Spleen (tissue), 11 donors: ENCODE data around the gene FBXL4. TPM values are rescaled to one million over a fixed set of nuclear protein-coding genes. Genes with fewer than 3 reads are reported as not detected.

Experiments used
- DNase-seq: peaks from one replicate; pipeline ENCODE4 v3.0.0-alpha.2; 2020
- H3K27ac ChIP-seq, 8 donors: fragments of 200-600 bp; sonication (generic) in 7 of 8; 1 replicate in 4 of 8; 2 replicates in 4 of 8; pipeline versions ENCODE4 v1.5.0 to v1.8.0; 2016 to 2021; ENCODE audit warnings: inconsistent platforms in 4 of 8, mild to moderate bottlenecking in 4 of 8, moderate library complexity in 1 of 8
- H3K27me3 ChIP-seq, 7 donors: fragments of 200-600 bp; sonication (generic) in 6 of 7; replicated peaks in 1 of 7; 1 replicate in 4 of 7; 2 replicates in 3 of 7; pipeline versions ENCODE4 v1.5.0 to v1.8.0; 2016 to 2021; ENCODE audit warnings: inconsistent platforms in 3 of 7, mild to moderate bottlenecking in 1 of 7
- H3K36me3 ChIP-seq, 6 donors: fragments of 200-600 bp; sonication (generic) in 5 of 6; 1 replicate in 4 of 6; 2 replicates in 2 of 6; pipeline versions ENCODE4 v1.5.0 to v1.8.0; 2016 to 2021; ENCODE audit warnings: inconsistent platforms in 2 of 6
- H3K4me1 ChIP-seq, 6 donors: fragments of 200-600 bp; sonication (generic) in 5 of 6; 1 replicate in 3 of 6; 2 replicates in 3 of 6; pipeline versions ENCODE4 v1.5.0 to v1.8.0; 2016 to 2021; ENCODE audit warnings: inconsistent platforms in 3 of 6
- H3K4me3 ChIP-seq, 8 donors: fragments of 200-600 bp; sonication (generic) in 7 of 8; 1 replicate in 4 of 8; 2 replicates in 4 of 8; pipeline versions ENCODE4 v1.5.0 to v1.8.0; 2016 to 2021; ENCODE audit warnings: inconsistent platforms in 4 of 8, mild to moderate bottlenecking in 4 of 8, moderate library complexity in 2 of 8
- H3K9me3 ChIP-seq, 8 donors: fragments of 200-600 bp; sonication (generic) in 7 of 8; 1 replicate in 4 of 8; 2 replicates in 4 of 8; pipeline versions ENCODE4 v1.5.0 to v1.8.0; 2016 to 2021; ENCODE audit warnings: inconsistent platforms in 4 of 8
- POLR2A ChIP-seq, 3 donors: fragments of 450-650 bp; IDR thresholded peaks; one replicate each; pipeline ENCODE4 v1.5.1; 2017; ENCODE audit warnings: antibody characterized with exemption in 3 of 3, mild to moderate bottlenecking in 1 of 3
- POLR2AphosphoS5 ChIP-seq, 3 donors: sonication (generic); formaldehyde crosslinking; IDR thresholded peaks; one replicate each; pipeline ENCODE4 v1.5.1; 2017; ENCODE audit warnings: antibody characterized with exemption in 3 of 3
- WGBS, 5 donors: extraction: QIAGEN DNeasy Blood & Tissue Kit in 3 of 5; methylation state at CpG; one replicate each; pipeline versions ENCODE4 v1.1.5 to v1.1.7; 2013 to 2018; 5-methylcytosine and 5-hydroxymethylcytosine counted together
- intact Hi-C: fragments of 100-400 bp; cut with DNase I; formaldehyde crosslinking; loops from one replicate; pipeline ENCODE4 v1.15.0; 2023; ENCODE audit warnings: low total_unique reads
- polyA plus RNA-seq, 3 donors: library from polyadenylated mRNA; stranded (reverse); fragments of 200-250 nt; gene quantifications; one replicate each; pipeline ENCODE4 v1.2.1, GENCODE V29; 2013
- total RNA-seq, 7 donors: library from RNA; depleted of rRNA in 3 of 7; stranded (reverse); fragments of >200 nt in 3 of 7; fragmentation: NEBNext Ultra II Directional in 4 of 7; extraction: Animal tissue kit (Norgen Biotek cat#: 25700) in 4 of 7; gene quantifications; one replicate each; pipeline versions ENCODE4 v1.1.0 to v1.2.1, GENCODE V29; 2016 to 2021
- TF ChIP-seq, protein P1 (sequence below), 11 experiments: fragments of 200-600 bp in 7 of 11; fragments of 450-650 bp in 4 of 11; sonication (generic) in 4 of 11; IDR thresholded peaks in 8 of 11; conservative IDR thresholded peaks in 3 of 11; 1 replicate in 7 of 11; 2 replicates in 4 of 11; pipeline versions ENCODE4 v1.4.0 to v1.8.0; 2016 to 2021; ENCODE audit warnings: antibody characterized with exemption in 11 of 11, inconsistent platforms in 4 of 11, mild to moderate bottlenecking in 1 of 11
- donor health status: healthy with polysubstance abuse.
- donor health status: DM: no; HTN: no; CAD: no; lungs with moderate emphysema.
- donor health status: DM: no; HTN: no; CAD: no.
- donor health status: Bipolar disorder and iron deficiency.
- donor health status: healthy.
- donor health status: DM: no; HTN: no; CAD: no.
- donor health status: DM: yes; HTN: yes; CAD: no.

Gene FBXL4
- total and polyA plus RNA-seq, 10 donors = 2.7 to 27.0 (median 19.1) TPM

DNA sequence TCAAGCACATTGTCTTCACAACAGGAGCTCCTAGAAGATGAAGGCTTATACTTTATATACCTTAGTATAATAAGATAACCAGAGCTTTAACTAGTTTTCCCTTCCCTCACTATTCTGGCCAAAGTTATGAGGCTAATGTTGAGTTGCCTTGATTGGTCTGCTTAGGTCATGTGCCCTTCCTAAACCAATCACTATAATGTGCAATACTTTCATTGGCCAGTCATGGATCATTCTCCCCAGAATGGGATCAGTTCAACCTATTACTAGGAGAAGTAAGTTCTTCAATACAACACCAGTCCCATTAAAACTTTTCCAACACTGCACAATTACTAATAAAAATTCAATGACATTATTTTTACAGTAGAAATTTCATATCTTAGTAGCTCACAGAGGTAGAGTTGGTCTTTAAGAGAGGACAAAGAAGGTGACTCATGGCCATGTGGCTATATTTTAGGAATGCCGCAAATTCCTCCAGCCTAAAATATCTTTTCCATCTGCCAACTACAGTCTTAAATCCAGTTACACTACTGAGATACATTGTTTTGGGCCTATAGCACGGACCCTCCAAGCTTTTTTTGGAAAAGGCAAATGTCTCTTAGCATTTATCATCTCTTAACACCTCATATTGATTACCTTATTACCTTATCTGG is 125.9 kb downstream of the FBXL4 start:
- Histone ChIP-seq H3K27me3 (peaks cover 5 to 95% (median 62%) of the 10 kb centered on the region in 7 donors), H3K4me1 (peaks cover 0 to 17% (median 10%) of the 10 kb centered on the region in 6 donors), H3K27ac (no peak overlapping the region), H3K9me3 (peaks cover 0 to 4% (median 0%) of the 10 kb centered on the region in 8 donors), H3K4me3 (no peak overlapping the region), H3K36me3 (no peaks in the 10 kb centered on the region)
- intact Hi-C loops = no loop called here
- TF ChIP-seq, protein P1, sequence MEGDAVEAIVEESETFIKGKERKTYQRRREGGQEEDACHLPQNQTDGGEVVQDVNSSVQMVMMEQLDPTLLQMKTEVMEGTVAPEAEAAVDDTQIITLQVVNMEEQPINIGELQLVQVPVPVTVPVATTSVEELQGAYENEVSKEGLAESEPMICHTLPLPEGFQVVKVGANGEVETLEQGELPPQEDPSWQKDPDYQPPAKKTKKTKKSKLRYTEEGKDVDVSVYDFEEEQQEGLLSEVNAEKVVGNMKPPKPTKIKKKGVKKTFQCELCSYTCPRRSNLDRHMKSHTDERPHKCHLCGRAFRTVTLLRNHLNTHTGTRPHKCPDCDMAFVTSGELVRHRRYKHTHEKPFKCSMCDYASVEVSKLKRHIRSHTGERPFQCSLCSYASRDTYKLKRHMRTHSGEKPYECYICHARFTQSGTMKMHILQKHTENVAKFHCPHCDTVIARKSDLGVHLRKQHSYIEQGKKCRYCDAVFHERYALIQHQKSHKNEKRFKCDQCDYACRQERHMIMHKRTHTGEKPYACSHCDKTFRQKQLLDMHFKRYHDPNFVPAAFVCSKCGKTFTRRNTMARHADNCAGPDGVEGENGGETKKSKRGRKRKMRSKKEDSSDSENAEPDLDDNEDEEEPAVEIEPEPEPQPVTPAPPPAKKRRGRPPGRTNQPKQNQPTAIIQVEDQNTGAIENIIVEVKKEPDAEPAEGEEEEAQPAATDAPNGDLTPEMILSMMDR (IDR thresholded peaks at IDR 0.05 in 8 of 11, conservative IDR thresholded peaks at IDR 0.05 in 3 of 11) = no peak
- TF ChIP-seq POLR2AphosphoS5 (IDR thresholded peaks at IDR 0.05) (no peak), POLR2A (IDR thresholded peaks at IDR 0.05) (no peak)
- 80 to 92% (median 85%) methylated on average over 2 of the region's 2 CpGs for WGBS, 5 donors
- no peak for DNase-seq

Other genes starting within 250 kb of the FBXL4 start
- gene POU3F2, start 113.4 kb downstream of the FBXL4 start, total RNA-seq = not detected
- gene POU3F2, start 113.4 kb downstream of the FBXL4 start, polyA plus RNA-seq = under 1 TPM in 1 of 3 donors, not detected in 2; 0.06 TPM